ENCODE data around the gene MTUS2. TPM values are rescaled to one million over a fixed set of nuclear protein-coding genes. Genes with fewer than 3 reads are reported as not detected.
"Not testable (repeated sequence)": the region's sequence is repeated elsewhere in the genome, so short reads cannot be mapped to it uniquely, and the experiment has no call there.

The MTUS2 gene
- total RNA-seq, 1 experiment from 2014 or later = 0.05 TPM

- no peak for DNase-seq (ENCODE audit: low spot score)
Measured at GRCh38 chr13:29317828-29318227, 497.7 kb downstream of the MTUS2 start.

- DNase-seq (ENCODE audit: low spot score) = no peak
Measured at GRCh38 chr13:29318741-29319140, 498.6 kb downstream of the MTUS2 start.

- no peak for DNase-seq (ENCODE audit: low spot score)
Measured at GRCh38 chr13:29319451-29319850, 499.3 kb downstream of the MTUS2 start.

- no peak for DNase-seq (ENCODE audit: low spot score)
Measured at GRCh38 chr13:29323954-29324353, 503.8 kb downstream of the MTUS2 start.

- no peak for DNase-seq (ENCODE audit: low spot score)
Measured at GRCh38 chr13:29324601-29325000, 504.5 kb downstream of the MTUS2 start.

- no peak for DNase-seq (ENCODE audit: low spot score)
Measured at GRCh38 chr13:29328501-29328900, 508.4 kb downstream of the MTUS2 start.

- DNase-seq (ENCODE audit: low spot score) = no peak
Measured at GRCh38 chr13:29336356-29336755, 516.2 kb downstream of the MTUS2 start.

- no peak for DNase-seq (ENCODE audit: low spot score)
Measured at GRCh38 chr13:29339386-29340272, 519.5 kb downstream of the MTUS2 start.

GRCh38 chr13:29345860-29346582 lies 525.9 kb downstream of the MTUS2 start:
- not testable (repeated sequence) for DNase-seq (ENCODE audit: low spot score)

- DNase-seq (ENCODE audit: low spot score) = no peak
Measured at GRCh38 chr13:29355029-29355428, 534.9 kb downstream of the MTUS2 start.

- no peak for DNase-seq (ENCODE audit: low spot score)
Measured at GRCh38 chr13:29359181-29359580, 539.0 kb downstream of the MTUS2 start.

- DNase-seq (ENCODE audit: low spot score) = no peak
Measured at GRCh38 chr13:29361716-29362115, 541.6 kb downstream of the MTUS2 start.

GRCh38 chr13:29362849-29363604 lies 542.9 kb downstream of the MTUS2 start:
- peak; percentile 88 for DNase-seq (ENCODE audit: low spot score)

GRCh38 chr13:29369060-29369743 lies 549.1 kb downstream of the MTUS2 start:
- DNase-seq (ENCODE audit: low spot score) = peak; percentile 90

- DNase-seq (ENCODE audit: low spot score) = no peak
Measured at GRCh38 chr13:29379281-29379680, 559.1 kb downstream of the MTUS2 start.

GRCh38 chr13:29379865-29380264 lies 559.7 kb downstream of the MTUS2 start:
- DNase-seq (ENCODE audit: low spot score) = no peak

- DNase-seq (ENCODE audit: low spot score) = no peak
Measured at GRCh38 chr13:29382021-29382420, 561.9 kb downstream of the MTUS2 start.

GRCh38 chr13:29383476-29383875 lies 563.3 kb downstream of the MTUS2 start:
- no peak for DNase-seq (ENCODE audit: low spot score)

- no peak for DNase-seq (ENCODE audit: low spot score)
Measured at GRCh38 chr13:29384466-29384865, 564.3 kb downstream of the MTUS2 start.

GRCh38 chr13:29384871-29385270 lies 564.7 kb downstream of the MTUS2 start:
- no peak for DNase-seq (ENCODE audit: low spot score)

GRCh38 chr13:29386246-29386645 lies 566.1 kb downstream of the MTUS2 start:
- DNase-seq (ENCODE audit: low spot score) = no peak

All from HT-29 (cell line).